Right lobe of liver (tissue), 4 donors: ENCODE data around the gene IFT20.

Experiments used
- POLR2A ChIP-seq: fragments of 450-650 bp; IDR thresholded peaks from one replicate; pipeline ENCODE4 v1.6.1; 2017; ENCODE audit warnings: antibody characterized with exemption, mild to moderate bottlenecking
- TF ChIP-seq, protein P1 (sequence below), 4 donors: fragments of 200-600 bp in 3 of 4; fragments of 450-650 bp in 1 of 4; IDR thresholded peaks; one replicate each; pipeline versions ENCODE4 v1.5.1 to v1.8.0; 2016 to 2022; ENCODE audit warnings: antibody characterized with exemption in 4 of 4, mild to moderate bottlenecking in 2 of 4
- donor health status: DM: no; HTN: no; CAD: no.
- donor health status: DM: no; HTN: no; CAD: no.
- donor health status: DM: no; HTN: yes; CAD: no.

DNA sequence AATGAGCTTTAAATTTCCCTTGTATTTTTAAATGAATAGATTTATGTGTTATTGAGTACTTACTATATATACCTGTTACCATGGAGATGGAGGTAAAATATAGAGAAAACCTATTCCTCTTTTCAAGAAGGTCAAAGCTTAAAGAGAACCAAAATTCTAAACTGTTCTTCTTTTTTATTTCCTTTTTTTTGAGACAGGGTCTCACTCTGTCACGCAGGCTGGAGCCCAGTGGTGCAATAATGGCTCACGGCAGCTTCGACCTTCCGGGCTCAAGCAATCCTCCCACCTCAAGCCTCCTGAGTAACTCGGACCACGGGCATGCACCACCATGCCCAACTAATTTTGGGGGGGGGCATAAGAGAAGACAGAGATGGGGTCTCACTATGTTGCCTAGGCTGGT, 41.3 kb downstream of the IFT20 start:
- TF ChIP-seq POLR2A = no peak
- TF ChIP-seq, protein P1, sequence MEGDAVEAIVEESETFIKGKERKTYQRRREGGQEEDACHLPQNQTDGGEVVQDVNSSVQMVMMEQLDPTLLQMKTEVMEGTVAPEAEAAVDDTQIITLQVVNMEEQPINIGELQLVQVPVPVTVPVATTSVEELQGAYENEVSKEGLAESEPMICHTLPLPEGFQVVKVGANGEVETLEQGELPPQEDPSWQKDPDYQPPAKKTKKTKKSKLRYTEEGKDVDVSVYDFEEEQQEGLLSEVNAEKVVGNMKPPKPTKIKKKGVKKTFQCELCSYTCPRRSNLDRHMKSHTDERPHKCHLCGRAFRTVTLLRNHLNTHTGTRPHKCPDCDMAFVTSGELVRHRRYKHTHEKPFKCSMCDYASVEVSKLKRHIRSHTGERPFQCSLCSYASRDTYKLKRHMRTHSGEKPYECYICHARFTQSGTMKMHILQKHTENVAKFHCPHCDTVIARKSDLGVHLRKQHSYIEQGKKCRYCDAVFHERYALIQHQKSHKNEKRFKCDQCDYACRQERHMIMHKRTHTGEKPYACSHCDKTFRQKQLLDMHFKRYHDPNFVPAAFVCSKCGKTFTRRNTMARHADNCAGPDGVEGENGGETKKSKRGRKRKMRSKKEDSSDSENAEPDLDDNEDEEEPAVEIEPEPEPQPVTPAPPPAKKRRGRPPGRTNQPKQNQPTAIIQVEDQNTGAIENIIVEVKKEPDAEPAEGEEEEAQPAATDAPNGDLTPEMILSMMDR (IDR thresholded peaks at IDR 0.05) = no peak
